ENCODE data around the gene MZT2B.
"Not testable (repeated sequence)": the region's sequence is repeated elsewhere in the genome, so short reads cannot be mapped to it uniquely, and the experiment has no call there.

The MZT2B gene

GRCh38 chr2:130152816-130153595, 29.1 kb upstream of the MZT2B start:
- DNase-seq = no peak

- DNase-seq = not testable (repeated sequence)
These were observed 28.2 kb upstream of the MZT2B start for GRCh38 chr2:130153721-130154422.

GRCh38 chr2:130154423-130154770, 27.7 kb upstream of the MZT2B start:
- not testable (repeated sequence) for DNase-seq

GRCh38 chr2:130154773-130155765, 27.0 kb upstream of the MZT2B start:
- DNase-seq = no peak

- not testable (repeated sequence) for DNase-seq
These were observed 26.0 kb upstream of the MZT2B start for GRCh38 chr2:130155956-130156623.

- no peak for DNase-seq
These were observed 25.4 kb upstream of the MZT2B start for GRCh38 chr2:130156624-130157004.

- not testable (repeated sequence) for DNase-seq
These were observed 24.7 kb upstream of the MZT2B start for GRCh38 chr2:130157354-130157753.

- not testable (repeated sequence) for DNase-seq
These were observed 24.1 kb upstream of the MZT2B start for GRCh38 chr2:130157825-130158514.

GRCh38 chr2:130158631-130159030, 23.4 kb upstream of the MZT2B start:
- no peak for DNase-seq

GRCh38 chr2:130159376-130159775, 22.7 kb upstream of the MZT2B start:
- not testable (repeated sequence) for DNase-seq

GRCh38 chr2:130160131-130160530, 21.9 kb upstream of the MZT2B start:
- DNase-seq = no peak

- not testable (repeated sequence) for DNase-seq
These were observed 21.0 kb upstream of the MZT2B start for GRCh38 chr2:130160838-130161705.

- not testable (repeated sequence) for DNase-seq
These were observed 19.6 kb upstream of the MZT2B start for GRCh38 chr2:130162486-130162885.

GRCh38 chr2:130162968-130163367, 19.1 kb upstream of the MZT2B start:
- no peak for DNase-seq

- DNase-seq = no peak
These were observed 16.6 kb upstream of the MZT2B start for GRCh38 chr2:130165293-130166016.

GRCh38 chr2:130166611-130167010, 15.5 kb upstream of the MZT2B start:
- not testable (repeated sequence) for DNase-seq

- not testable (repeated sequence) for DNase-seq
These were observed 12.9 kb upstream of the MZT2B start for GRCh38 chr2:130169163-130169562.

GRCh38 chr2:130169896-130170295, 12.2 kb upstream of the MZT2B start:
- DNase-seq = no peak

- not testable (repeated sequence) for DNase-seq
These were observed 7.2 kb upstream of the MZT2B start for GRCh38 chr2:130174866-130175265.

Data from activated naive CD4-positive, alpha-beta T cell (primary cell).